WTC11 (cell line): ENCODE data around the gene NPPA. TPM values are rescaled to one million over a fixed set of nuclear protein-coding genes. Genes with fewer than 3 reads are reported as not detected.

Source experiments
- ATAC-seq: fragments of 200-7000 bp; cut with Tn5 transposase; 2 replicates; pipeline ENCODE4 v1.10.0; 2021; ENCODE audit warnings: mild to moderate bottlenecking, moderate library complexity
- CTCF ChIA-PET: fragments of 300-600 bp; sonication (Branson Sonifier 250); formaldehyde crosslinking; loops from one replicate; lab custom pipeline; 2021; ENCODE audit warnings: antibody characterized with exemption; lab: Charles Lee
- POLR2A ChIA-PET: fragments of 350-600 bp; sonication (Branson Sonifier 250); formaldehyde crosslinking; loops from one replicate; lab custom pipeline; 2021; ENCODE audit warnings: antibody characterized with exemption; lab: Charles Lee
- DNase-seq: peaks from one replicate; pipeline ENCODE4 v3.0.0; 2021; ENCODE audit warnings: low spot score
- H3K27ac Mint-ChIP-seq: 2 replicates; pipeline ENCODE4 v1.8.0; 2021; ENCODE audit warnings: mixed read lengths
- H3K27me3 Mint-ChIP-seq: 2 replicates; pipeline ENCODE4 v1.8.0; 2021; ENCODE audit warnings: low read depth, mild to moderate bottlenecking, moderate library complexity, mixed read lengths
- H3K36me3 Mint-ChIP-seq: 2 replicates; pipeline ENCODE4 v1.8.0; 2021; ENCODE audit warnings: mixed read lengths
- H3K4me1 Mint-ChIP-seq: 2 replicates; pipeline ENCODE4 v1.8.0; 2022; ENCODE audit warnings: mixed read lengths
- H3K4me3 Mint-ChIP-seq: 2 replicates; pipeline ENCODE4 v1.8.0; 2021; ENCODE audit warnings: mild to moderate bottlenecking, moderate library complexity, mixed read lengths
- H3K9me3 Mint-ChIP-seq: 2 replicates; pipeline ENCODE4 v1.8.0; 2021; ENCODE audit warnings: mixed read lengths
- AFF4 ChIP-seq: sonication (generic); formaldehyde crosslinking; IDR thresholded peaks from 2 replicates; pipeline ENCODE4 v1.8.1; 2023; ENCODE audit warnings: mild to moderate bottlenecking, missing genetic modification reagents, borderline replicate concordance
- ATF1 ChIP-seq: sonication (generic); formaldehyde crosslinking; IDR thresholded peaks from 2 replicates; pipeline ENCODE4 v1.8.1; 2023; ENCODE audit warnings: mild to moderate bottlenecking, moderate library complexity, missing genetic modification reagents
- ATF2 ChIP-seq: sonication (generic); formaldehyde crosslinking; IDR thresholded peaks from 2 replicates; pipeline ENCODE4 v1.8.1; 2022; ENCODE audit warnings: low read depth, missing genetic modification reagents, borderline replicate concordance
- CBFB ChIP-seq: sonication (generic); formaldehyde crosslinking; IDR thresholded peaks from 2 replicates; pipeline ENCODE4 v1.8.1; 2022; ENCODE audit warnings: mild to moderate bottlenecking, low read depth, missing genetic modification reagents
- CREM ChIP-seq: sonication (generic); formaldehyde crosslinking; IDR thresholded peaks from 2 replicates; pipeline ENCODE4 v1.8.1; 2022; ENCODE audit warnings: mild to moderate bottlenecking, missing genetic modification reagents, moderate library complexity
- E2F5 ChIP-seq: sonication (generic); formaldehyde crosslinking; IDR thresholded peaks from 2 replicates; pipeline ENCODE4 v1.8.1; 2022; ENCODE audit warnings: mild to moderate bottlenecking, moderate library complexity, missing genetic modification reagents
- EMX1 ChIP-seq: fragments of 250-450 bp; sonication (Bioruptor Pico); IDR thresholded peaks from 2 replicates; pipeline ENCODE4 v1.8.0; 2021; ENCODE audit warnings: mild to moderate bottlenecking
- FOXJ3 ChIP-seq: sonication (generic); formaldehyde crosslinking; IDR thresholded peaks from 2 replicates; pipeline ENCODE4 v1.9.0; 2021; ENCODE audit warnings: missing genetic modification reagents, mild to moderate bottlenecking, borderline replicate concordance
- JAZF1 ChIP-seq: fragments of 250-450 bp; sonication (Bioruptor Pico); IDR thresholded peaks from 2 replicates; pipeline ENCODE4 v1.9.0; 2021; ENCODE audit warnings: moderate library complexity, mild to moderate bottlenecking, inconsistent platforms
- MLX ChIP-seq: sonication (generic); formaldehyde crosslinking; IDR thresholded peaks from 2 replicates; pipeline ENCODE4 v1.8.1; 2023; ENCODE audit warnings: mild to moderate bottlenecking, missing genetic modification reagents, moderate library complexity
- NFE2L1 ChIP-seq: sonication (generic); formaldehyde crosslinking; IDR thresholded peaks from 2 replicates; pipeline ENCODE4 v1.8.1; 2023; ENCODE audit warnings: missing genetic modification reagents
- NR2C2 ChIP-seq: sonication (generic); formaldehyde crosslinking; IDR thresholded peaks from 2 replicates; pipeline ENCODE4 v1.8.0; 2022; ENCODE audit warnings: mild to moderate bottlenecking, missing genetic modification reagents
- PREB ChIP-seq: sonication (generic); formaldehyde crosslinking; IDR thresholded peaks from 2 replicates; pipeline ENCODE4 v1.8.1; 2022; ENCODE audit warnings: mild to moderate bottlenecking, missing genetic modification reagents, moderate library complexity, borderline replicate concordance
- SMAD4 ChIP-seq: sonication (generic); formaldehyde crosslinking; IDR thresholded peaks from 2 replicates; pipeline ENCODE4 v1.8.0; 2022; ENCODE audit warnings: mild to moderate bottlenecking, missing genetic modification reagents
- SOX15 ChIP-seq: fragments of 250-450 bp; sonication (Bioruptor Pico); IDR thresholded peaks from 2 replicates; pipeline ENCODE4 v1.9.0; 2021; ENCODE audit warnings: mild to moderate bottlenecking
- TEAD1 ChIP-seq: sonication (generic); formaldehyde crosslinking; IDR thresholded peaks from 2 replicates; pipeline ENCODE4 v1.8.0; 2022; ENCODE audit warnings: mild to moderate bottlenecking, missing genetic modification reagents
- USF2 ChIP-seq: sonication (generic); formaldehyde crosslinking; IDR thresholded peaks from 2 replicates; pipeline ENCODE4 v1.8.1; 2023; ENCODE audit warnings: mild to moderate bottlenecking, missing genetic modification reagents, moderate library complexity
- ZMAT4 ChIP-seq: fragments of 250-450 bp; sonication (Bioruptor Pico); IDR thresholded peaks from 2 replicates; pipeline ENCODE4 v1.9.0; 2021; ENCODE audit warnings: mild to moderate bottlenecking
- ZNF396 ChIP-seq: fragments of 250-450 bp; sonication (Bioruptor Pico); IDR thresholded peaks from 2 replicates; pipeline ENCODE4 v1.8.0; 2021; ENCODE audit warnings: mild to moderate bottlenecking, moderate library complexity, borderline replicate concordance
- ZNF425 ChIP-seq: fragments of 250-450 bp; sonication (Bioruptor Pico); conservative IDR thresholded peaks from 2 replicates; pipeline ENCODE4 v1.9.0; 2021; ENCODE audit warnings: mild to moderate bottlenecking
- ZNF671 ChIP-seq: fragments of 250-450 bp; sonication (Bioruptor Pico); IDR thresholded peaks from 2 replicates; pipeline ENCODE4 v1.8.0; 2021; ENCODE audit warnings: mild to moderate bottlenecking
- total RNA-seq: library from RNA; stranded (reverse); gene quantifications from 3 replicates; pipeline ENCODE4 v1.2.3, GENCODE V29; 2021

Gene NPPA
- total RNA-seq, 1 experiment from 2014 or later: not detected

GRCh38 chr1:11873395-11874257 lies 26.0 kb upstream of the NPPA start (continued):
- no peak for TF ChIP-seq AFF4

- Mint-ChIP-seq H3K4me3 (no peak overlapping the region), H3K27me3 (no peaks in the 10 kb centered on the region), H3K36me3 (no peaks in the 10 kb centered on the region), H3K9me3 (no peaks in the 10 kb centered on the region), H3K4me1 (no peaks in the 10 kb centered on the region), H3K27ac (no peak overlapping the region)
- no peak for ATAC-seq
- no peak for TF ChIP-seq TEAD1 (CRISPR knock-in tag)
- TF ChIP-seq ZNF671 (CRISPR knock-in tag): no peak
- TF ChIP-seq ZNF425: no peak
- no peak for TF ChIP-seq FOXJ3 (CRISPR knock-in tag)
- TF ChIP-seq ZNF396: no peak
- TF ChIP-seq JAZF1 (CRISPR knock-in tag): no peak
- TF ChIP-seq SOX15 (CRISPR knock-in tag): no peak
- no peak for TF ChIP-seq PREB (CRISPR knock-in tag)
- no peak for TF ChIP-seq EMX1 (CRISPR knock-in tag)
- no peak for TF ChIP-seq USF2 (CRISPR knock-in tag)
- no peak for TF ChIP-seq ATF2
- no peak for TF ChIP-seq NR2C2 (CRISPR knock-in tag)
- no peak for TF ChIP-seq CBFB
- TF ChIP-seq NFE2L1: no peak
- no peak for TF ChIP-seq ATF1
- TF ChIP-seq CREM: no peak
- no peak for TF ChIP-seq SMAD4
- no peak for TF ChIP-seq MLX (CRISPR knock-in tag)
- no peak for TF ChIP-seq ZMAT4 (CRISPR knock-in tag)
- no peak for TF ChIP-seq E2F5 (CRISPR knock-in tag)
- no peak for DNase-seq
- POLR2A ChIA-PET: interaction anchor here (1.4 kb wide), 1 partner anchor 36 kb away, joined by 4 read pairs; no protein-coding TSS in a partner anchor
- CTCF ChIA-PET: interaction anchor here (1.0 to 2.0 kb wide), 3 partner anchors 15 to 34 kb away, joined by 4 to 7 read pairs (median 6); no protein-coding TSS in a partner anchor
Measured at GRCh38 chr1:11872545-11872944, 25.0 kb upstream of the NPPA start.
